ENCODE data around the gene RNFT2. TPM values are rescaled to one million over a fixed set of nuclear protein-coding genes. Genes with fewer than 3 reads are reported as not detected.

RNFT2 gene
- total RNA-seq, 1 experiment from 2014 or later = 34.9 TPM

DNA sequence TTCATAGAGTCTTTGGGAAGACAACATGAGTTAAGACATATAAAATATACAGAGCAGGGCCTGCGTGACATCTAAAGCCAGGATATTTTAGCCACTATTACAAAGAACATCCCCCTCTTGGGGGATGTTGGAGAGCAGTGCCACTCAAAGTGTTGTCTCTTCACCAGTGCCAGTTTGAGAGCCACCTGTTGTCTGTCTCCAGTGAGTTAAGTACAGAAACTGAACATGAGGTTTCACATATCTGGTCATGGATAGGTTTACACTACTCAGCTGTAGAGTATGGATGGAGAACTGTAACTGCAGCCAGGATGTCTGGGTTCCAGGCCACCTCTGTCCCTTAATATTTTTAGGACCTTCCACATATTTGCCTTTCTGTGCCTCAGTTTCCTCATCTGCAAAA, 39.1 kb downstream of the RNFT2 start:
- no peak overlapping the region for H2AFZ ChIP-seq (ENCODE audit: low read depth, low read length, poor library complexity, severe bottlenecking)
- H3K27me3 ChIP-seq (ENCODE audit: insufficient read depth, low read length) = no peaks in the 10 kb centered on the region
- ChIA-PET POLR2A (no interaction called here), CTCF (no interaction called here), RAD21 (ENCODE audit: low non-redundant PET in 1 of 2, low total read pairs in 2 of 2, uncharacterized antibody in 2 of 2, unreplicated experiment in 2 of 2) (no interaction called here)
- intact Hi-C loops (cut with micrococcal nuclease) = no loop called here
- H3K9me2 ChIP-seq (ENCODE audit: insufficient read depth) = no peaks in the 10 kb centered on the region
- TF ChIP-seq JUND (IDR thresholded peaks at IDR 0.05) = no peak
- TF ChIP-seq EGR1 (IDR thresholded peaks at IDR 0.05; ENCODE audit: low read depth) = no peak
- no peak for TF ChIP-seq ELF1 (IDR thresholded peaks at IDR 0.05; ENCODE audit: borderline replicate concordance, low read depth)
- TF ChIP-seq SRF (IDR thresholded peaks at IDR 0.05; ENCODE audit: low read depth) = no peak
- TF ChIP-seq SIN3A (IDR thresholded peaks at IDR 0.05; ENCODE audit: low read depth) = no peak
- TF ChIP-seq POLR2AphosphoS5 (IDR thresholded peaks at IDR 0.05; ENCODE audit: low read depth, low read length) = no peak
- no peaks in the 10 kb centered on the region for H3K4me1 ChIP-seq (ENCODE audit: control insufficient read depth in 1 of 2, insufficient read depth in 2 of 2, low read length in 2 of 2)
- no peaks in the 10 kb centered on the region for H4K20me1 ChIP-seq (ENCODE audit: insufficient read depth)
- no peak overlapping the region for H3K9ac ChIP-seq (ENCODE audit: low read length)
- no peak overlapping the region for H3K27ac ChIP-seq (ENCODE audit: low read depth, low read length)
- no peaks in the 10 kb centered on the region for H3K79me2 ChIP-seq (ENCODE audit: insufficient read depth, low read length)
- ATAC-seq (no peak), DNase-seq (ENCODE audit: low read depth, low spot score) (no peak)
- no peak overlapping the region for H3K4me2 ChIP-seq (ENCODE audit: low read length)
- no peaks in the 10 kb centered on the region for H3K9me3 ChIP-seq (ENCODE audit: control insufficient read depth in 1 of 2, insufficient read depth in 1 of 2, low read depth in 1 of 2, low read length in 2 of 2)
- H3K4me3 ChIP-seq (replicated peaks in 1 of 2; ENCODE audit: low read depth in 1 of 2, low read length in 2 of 2) = no peak overlapping the region
- BruUV-seq (replicated peaks) = no TSS peak
- H3K36me3 ChIP-seq (ENCODE audit: control insufficient read depth in 1 of 2, insufficient read depth in 2 of 2, low read length in 2 of 2) = peaks cover 0 to 14% of the 10 kb centered on the region in 2 experiments; a peak in 3 of 4 replicates

DNA sequence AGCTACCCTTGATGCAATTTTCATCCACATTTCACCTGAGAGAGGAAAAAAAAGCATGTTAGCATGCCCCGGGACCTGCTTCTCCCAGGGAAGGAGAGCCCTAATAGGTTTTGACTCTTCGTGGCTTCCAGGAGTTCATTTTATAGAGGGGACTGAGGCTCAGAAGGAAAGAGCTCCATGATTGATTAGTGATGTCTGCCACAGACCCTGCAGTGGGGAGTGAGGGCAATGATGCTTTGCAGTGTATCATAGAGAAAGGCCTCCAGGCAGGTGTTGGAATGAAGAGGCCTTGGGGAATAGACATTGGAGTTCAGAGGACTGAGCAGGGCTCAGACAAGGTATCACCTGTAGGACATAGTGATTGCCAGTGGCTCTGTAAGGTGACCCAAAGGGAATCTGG, 41.5 kb downstream of the RNFT2 start:
- RAD21 ChIA-PET (ENCODE audit: low non-redundant PET in 1 of 2, low total read pairs in 2 of 2, uncharacterized antibody in 2 of 2, unreplicated experiment in 2 of 2) = no interaction called here
- CTCF ChIA-PET = no interaction called here
- Histone ChIP-seq H3K4me2 (ENCODE audit: low read length) (no peak overlapping the region), H3K9ac (ENCODE audit: low read length) (no peak overlapping the region), H3K9me3 (ENCODE audit: control insufficient read depth in 1 of 2, insufficient read depth in 1 of 2, low read depth in 1 of 2, low read length in 2 of 2) (no peaks in the 10 kb centered on the region), H3K36me3 (ENCODE audit: control insufficient read depth in 1 of 2, insufficient read depth in 2 of 2, low read length in 2 of 2) (peaks cover 0 to 16% of the 10 kb centered on the region in 2 experiments; a peak in 3 of 4 replicates), H3K4me1 (ENCODE audit: control insufficient read depth in 1 of 2, insufficient read depth in 2 of 2, low read length in 2 of 2) (no peaks in the 10 kb centered on the region), H3K4me3 (replicated peaks in 1 of 2; ENCODE audit: low read depth in 1 of 2, low read length in 2 of 2) (no peak overlapping the region), H3K79me2 (ENCODE audit: insufficient read depth, low read length) (no peaks in the 10 kb centered on the region), H4K20me1 (ENCODE audit: insufficient read depth) (no peaks in the 10 kb centered on the region), H2AFZ (ENCODE audit: low read depth, low read length, poor library complexity, severe bottlenecking) (no peak overlapping the region), H3K9me2 (ENCODE audit: insufficient read depth) (no peaks in the 10 kb centered on the region), H3K27ac (ENCODE audit: low read depth, low read length) (no peak overlapping the region), H3K27me3 (ENCODE audit: insufficient read depth, low read length) (no peaks in the 10 kb centered on the region)
- POLR2A ChIA-PET = no interaction called here
- intact Hi-C loops (cut with micrococcal nuclease) = no loop called here
- DNase-seq (ENCODE audit: low read depth, low spot score) = no peak
- no peak for ATAC-seq
- no TSS peak for BruUV-seq (replicated peaks)
- TF ChIP-seq EZH2phosphoT487 (IDR thresholded peaks at IDR 0.05; ENCODE audit: borderline replicate concordance) (no peak), YY1 (IDR thresholded peaks at IDR 0.05; ENCODE audit: extremely low read depth, insufficient replicate concordance, low read depth, low read length) (no peak), POLR2A (IDR thresholded peaks at IDR 0.05; ENCODE audit: borderline replicate concordance, extremely low read depth, insufficient read depth, insufficient read length) (no peak), TCF7L2 (IDR thresholded peaks at IDR 0.05; ENCODE audit: borderline replicate concordance, extremely low read depth, insufficient read depth, insufficient read length) (no peak), ZFX (IDR thresholded peaks at IDR 0.05) (no peak), EZH2 (IDR thresholded peaks at IDR 0.05) (no peak), CBX3 (IDR thresholded peaks at IDR 0.05; ENCODE audit: low read depth) (no peak), SRF (IDR thresholded peaks at IDR 0.05; ENCODE audit: low read depth) (no peak), CEBPB (IDR thresholded peaks at IDR 0.05; ENCODE audit: low read depth) (no peak), ELF1 (IDR thresholded peaks at IDR 0.05; ENCODE audit: borderline replicate concordance, low read depth) (no peak), SP1 (IDR thresholded peaks at IDR 0.05; ENCODE audit: low read depth) (no peak), FOSL1 (IDR thresholded peaks at IDR 0.05; ENCODE audit: low read depth) (no peak)
- TF ChIP-seq, protein P1, sequence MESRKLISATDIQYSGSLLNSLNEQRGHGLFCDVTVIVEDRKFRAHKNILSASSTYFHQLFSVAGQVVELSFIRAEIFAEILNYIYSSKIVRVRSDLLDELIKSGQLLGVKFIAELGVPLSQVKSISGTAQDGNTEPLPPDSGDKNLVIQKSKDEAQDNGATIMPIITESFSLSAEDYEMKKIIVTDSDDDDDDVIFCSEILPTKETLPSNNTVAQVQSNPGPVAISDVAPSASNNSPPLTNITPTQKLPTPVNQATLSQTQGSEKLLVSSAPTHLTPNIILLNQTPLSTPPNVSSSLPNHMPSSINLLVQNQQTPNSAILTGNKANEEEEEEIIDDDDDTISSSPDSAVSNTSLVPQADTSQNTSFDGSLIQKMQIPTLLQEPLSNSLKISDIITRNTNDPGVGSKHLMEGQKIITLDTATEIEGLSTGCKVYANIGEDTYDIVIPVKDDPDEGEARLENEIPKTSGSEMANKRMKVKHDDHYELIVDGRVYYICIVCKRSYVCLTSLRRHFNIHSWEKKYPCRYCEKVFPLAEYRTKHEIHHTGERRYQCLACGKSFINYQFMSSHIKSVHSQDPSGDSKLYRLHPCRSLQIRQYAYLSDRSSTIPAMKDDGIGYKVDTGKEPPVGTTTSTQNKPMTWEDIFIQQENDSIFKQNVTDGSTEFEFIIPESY (IDR thresholded peaks at IDR 0.05; ENCODE audit: extremely low read depth, insufficient replicate concordance, low read length) = no peak
- TF ChIP-seq, protein P2, sequence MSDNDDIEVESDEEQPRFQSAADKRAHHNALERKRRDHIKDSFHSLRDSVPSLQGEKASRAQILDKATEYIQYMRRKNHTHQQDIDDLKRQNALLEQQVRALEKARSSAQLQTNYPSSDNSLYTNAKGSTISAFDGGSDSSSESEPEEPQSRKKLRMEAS (IDR thresholded peaks at IDR 0.05) = no peak
- TF ChIP-seq, protein P3, sequence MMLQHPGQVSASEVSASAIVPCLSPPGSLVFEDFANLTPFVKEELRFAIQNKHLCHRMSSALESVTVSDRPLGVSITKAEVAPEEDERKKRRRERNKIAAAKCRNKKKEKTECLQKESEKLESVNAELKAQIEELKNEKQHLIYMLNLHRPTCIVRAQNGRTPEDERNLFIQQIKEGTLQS (IDR thresholded peaks at IDR 0.05) = no peak
- TF ChIP-seq, protein P4, sequence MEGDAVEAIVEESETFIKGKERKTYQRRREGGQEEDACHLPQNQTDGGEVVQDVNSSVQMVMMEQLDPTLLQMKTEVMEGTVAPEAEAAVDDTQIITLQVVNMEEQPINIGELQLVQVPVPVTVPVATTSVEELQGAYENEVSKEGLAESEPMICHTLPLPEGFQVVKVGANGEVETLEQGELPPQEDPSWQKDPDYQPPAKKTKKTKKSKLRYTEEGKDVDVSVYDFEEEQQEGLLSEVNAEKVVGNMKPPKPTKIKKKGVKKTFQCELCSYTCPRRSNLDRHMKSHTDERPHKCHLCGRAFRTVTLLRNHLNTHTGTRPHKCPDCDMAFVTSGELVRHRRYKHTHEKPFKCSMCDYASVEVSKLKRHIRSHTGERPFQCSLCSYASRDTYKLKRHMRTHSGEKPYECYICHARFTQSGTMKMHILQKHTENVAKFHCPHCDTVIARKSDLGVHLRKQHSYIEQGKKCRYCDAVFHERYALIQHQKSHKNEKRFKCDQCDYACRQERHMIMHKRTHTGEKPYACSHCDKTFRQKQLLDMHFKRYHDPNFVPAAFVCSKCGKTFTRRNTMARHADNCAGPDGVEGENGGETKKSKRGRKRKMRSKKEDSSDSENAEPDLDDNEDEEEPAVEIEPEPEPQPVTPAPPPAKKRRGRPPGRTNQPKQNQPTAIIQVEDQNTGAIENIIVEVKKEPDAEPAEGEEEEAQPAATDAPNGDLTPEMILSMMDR (IDR thresholded peaks at IDR 0.05 in 2 of 3, conservative IDR thresholded peaks at IDR 0.05 in 1 of 3; ENCODE audit: borderline replicate concordance in 1 of 3, insufficient read depth in 1 of 3, low read depth in 2 of 3, low read length in 2 of 3) = no peak

Measured in HCT116 (cell line).